Thyroid gland (tissue), 4 donors: Measurements from ENCODE around the gene ZCWPW2.

Experiments used
- CTCF ChIP-seq, 6 experiments: fragments of 200-600 bp in 3 of 6; fragments of 450-650 bp in 3 of 6; sonication (generic) in 3 of 6; IDR thresholded peaks; one replicate each; pipeline ENCODE4 v1.5.1; 2016 to 2019; ENCODE audit warnings: antibody characterized with exemption in 6 of 6, mild to moderate bottlenecking in 2 of 6, inconsistent platforms in 1 of 6, moderate library complexity in 1 of 6
- POLR2A ChIP-seq, 2 donors: fragments of 450-650 bp; IDR thresholded peaks; one replicate each; pipeline ENCODE4 v1.6.1; 2017; ENCODE audit warnings: antibody characterized with exemption in 2 of 2, mild to moderate bottlenecking in 2 of 2, moderate library complexity in 1 of 2

GRCh38 chr3:28301688-28302087 is 46.8 kb upstream of the ZCWPW2 start:
- no peak for TF ChIP-seq CTCF (IDR thresholded peaks at IDR 0.05)
- TF ChIP-seq POLR2A (IDR thresholded peaks at IDR 0.05), result no peak
